ENCODE results near the gene FADS2. TPM values are rescaled to one million over a fixed set of nuclear protein-coding genes. Genes with fewer than 3 reads are reported as not detected.

Gene FADS2
- polyA plus RNA-seq, 2 of the 4 experiments (the other 2 are of a cell fraction) = 215 to 391 TPM

DNA sequence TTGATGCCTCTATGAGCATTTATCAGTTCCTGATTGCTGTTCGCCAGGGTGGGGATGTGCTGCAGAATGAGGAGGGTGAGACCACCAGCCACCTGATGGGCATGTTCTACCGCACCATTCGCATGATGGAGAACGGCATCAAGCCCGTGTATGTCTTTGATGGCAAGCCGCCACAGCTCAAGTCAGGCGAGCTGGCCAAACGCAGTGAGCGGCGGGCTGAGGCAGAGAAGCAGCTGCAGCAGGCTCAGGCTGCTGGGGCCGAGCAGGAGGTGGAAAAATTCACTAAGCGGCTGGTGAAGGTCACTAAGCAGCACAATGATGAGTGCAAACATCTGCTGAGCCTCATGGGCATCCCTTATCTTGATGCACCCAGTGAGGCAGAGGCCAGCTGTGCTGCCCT lies 32.6 kb upstream of the FADS2 start:
- WGBS (ENCODE audit: missing lambda C conversion rate) = 91% methylated on average over 12 of the region's 12 CpGs
- ATAC-seq (no peak), DNase-seq (ENCODE audit: low read depth in 1 of 2, low spot score in 1 of 2) (no peak), FAIRE-seq (no peak)
- no peaks in the 10 kb centered on the region for H3K9me3 ChIP-seq
- TF ChIP-seq NR3C1 (IDR thresholded peaks at IDR 0.05) (no peak), ZSCAN20 (CRISPR knock-in tag; IDR thresholded peaks at IDR 0.05) (no peak), RARB (CRISPR knock-in tag; IDR thresholded peaks at IDR 0.05) (no peak), MAZ (IDR thresholded peaks at IDR 0.05; ENCODE audit: borderline replicate concordance, low read depth, low read length) (no peak), RCOR1 (IDR thresholded peaks at IDR 0.05; ENCODE audit: low read depth, low read length) (no peak), RNF2 (IDR thresholded peaks at IDR 0.05; ENCODE audit: borderline replicate concordance, low read depth) (no peak)
- H3K4me3 ChIP-seq = no peak overlapping the region
- CTCF ChIA-PET = interaction anchor here (0.6 to 8.5 kb wide), 17 partner anchors 12 to 516 kb away, joined by 3 to 145 read pairs (median 14); partner anchors contain the start of genes FADS1 and FADS2
- H3K27ac ChIP-seq = no peak overlapping the region
- H3K4me1 ChIP-seq = peaks cover 33% of the 10 kb centered on the region
- no peak overlapping the region for H3K4me2 ChIP-seq
- POLR2A ChIA-PET = no interaction called here

- Histone ChIP-seq H3K9me3 (no peaks in the 10 kb centered on the region), H3K4me1 (peaks cover 37% of the 10 kb centered on the region), H3K27ac (no peak overlapping the region), H3K4me2 (no peak overlapping the region), H3K4me3 (no peak overlapping the region)
- CTCF ChIA-PET = interaction anchor here (0.9 to 8.5 kb wide), 32 partner anchors 8 to 582 kb away, joined by 3 to 145 read pairs (median 8); partner anchors contain the start of genes FADS1 and FADS2
- DNase-seq (ENCODE audit: low read depth in 1 of 2, low spot score in 1 of 2) (no peak), FAIRE-seq (no peak), ATAC-seq (no peak)
- TF ChIP-seq, protein P1, sequence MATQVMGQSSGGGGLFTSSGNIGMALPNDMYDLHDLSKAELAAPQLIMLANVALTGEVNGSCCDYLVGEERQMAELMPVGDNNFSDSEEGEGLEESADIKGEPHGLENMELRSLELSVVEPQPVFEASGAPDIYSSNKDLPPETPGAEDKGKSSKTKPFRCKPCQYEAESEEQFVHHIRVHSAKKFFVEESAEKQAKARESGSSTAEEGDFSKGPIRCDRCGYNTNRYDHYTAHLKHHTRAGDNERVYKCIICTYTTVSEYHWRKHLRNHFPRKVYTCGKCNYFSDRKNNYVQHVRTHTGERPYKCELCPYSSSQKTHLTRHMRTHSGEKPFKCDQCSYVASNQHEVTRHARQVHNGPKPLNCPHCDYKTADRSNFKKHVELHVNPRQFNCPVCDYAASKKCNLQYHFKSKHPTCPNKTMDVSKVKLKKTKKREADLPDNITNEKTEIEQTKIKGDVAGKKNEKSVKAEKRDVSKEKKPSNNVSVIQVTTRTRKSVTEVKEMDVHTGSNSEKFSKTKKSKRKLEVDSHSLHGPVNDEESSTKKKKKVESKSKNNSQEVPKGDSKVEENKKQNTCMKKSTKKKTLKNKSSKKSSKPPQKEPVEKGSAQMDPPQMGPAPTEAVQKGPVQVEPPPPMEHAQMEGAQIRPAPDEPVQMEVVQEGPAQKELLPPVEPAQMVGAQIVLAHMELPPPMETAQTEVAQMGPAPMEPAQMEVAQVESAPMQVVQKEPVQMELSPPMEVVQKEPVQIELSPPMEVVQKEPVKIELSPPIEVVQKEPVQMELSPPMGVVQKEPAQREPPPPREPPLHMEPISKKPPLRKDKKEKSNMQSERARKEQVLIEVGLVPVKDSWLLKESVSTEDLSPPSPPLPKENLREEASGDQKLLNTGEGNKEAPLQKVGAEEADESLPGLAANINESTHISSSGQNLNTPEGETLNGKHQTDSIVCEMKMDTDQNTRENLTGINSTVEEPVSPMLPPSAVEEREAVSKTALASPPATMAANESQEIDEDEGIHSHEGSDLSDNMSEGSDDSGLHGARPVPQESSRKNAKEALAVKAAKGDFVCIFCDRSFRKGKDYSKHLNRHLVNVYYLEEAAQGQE (IDR thresholded peaks at IDR 0.05) = no peak
- TF ChIP-seq NPAS2 (CRISPR knock-in tag; IDR thresholded peaks at IDR 0.05; ENCODE audit: borderline replicate concordance) = no peak
- no peak for TF ChIP-seq HOXB13 (CRISPR knock-in tag; IDR thresholded peaks at IDR 0.05; ENCODE audit: low read depth)
- TF ChIP-seq FOSL2 (IDR thresholded peaks at IDR 0.05) = no peak
- no peak for TF ChIP-seq FOSL2 (CRISPR knock-in tag; IDR thresholded peaks at IDR 0.05)
- no peak for TF ChIP-seq FOSB (CRISPR knock-in tag; IDR thresholded peaks at IDR 0.05)
- TF ChIP-seq RAD21 (conservative IDR thresholded peaks at IDR 0.05 in 1 of 2, IDR thresholded peaks at IDR 0.05 in 1 of 2) = no peak
- no peak for TF ChIP-seq POLR2A (IDR thresholded peaks at IDR 0.05; ENCODE audit: low read length)
- no peak for TF ChIP-seq GATA3 (IDR thresholded peaks at IDR 0.05; ENCODE audit: borderline replicate concordance)
- TF ChIP-seq RNF2 (IDR thresholded peaks at IDR 0.05; ENCODE audit: borderline replicate concordance, low read depth) = no peak
- no peak for TF ChIP-seq ZSCAN20 (CRISPR knock-in tag; IDR thresholded peaks at IDR 0.05)
- no peak for TF ChIP-seq TFCP2L1 (CRISPR knock-in tag; IDR thresholded peaks at IDR 0.05)
- TF ChIP-seq, protein P2, sequence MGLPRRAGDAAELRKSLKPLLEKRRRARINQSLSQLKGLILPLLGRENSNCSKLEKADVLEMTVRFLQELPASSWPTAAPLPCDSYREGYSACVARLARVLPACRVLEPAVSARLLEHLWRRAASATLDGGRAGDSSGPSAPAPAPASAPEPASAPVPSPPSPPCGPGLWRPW (IDR thresholded peaks at IDR 0.05) = no peak
- TF ChIP-seq, protein P3, sequence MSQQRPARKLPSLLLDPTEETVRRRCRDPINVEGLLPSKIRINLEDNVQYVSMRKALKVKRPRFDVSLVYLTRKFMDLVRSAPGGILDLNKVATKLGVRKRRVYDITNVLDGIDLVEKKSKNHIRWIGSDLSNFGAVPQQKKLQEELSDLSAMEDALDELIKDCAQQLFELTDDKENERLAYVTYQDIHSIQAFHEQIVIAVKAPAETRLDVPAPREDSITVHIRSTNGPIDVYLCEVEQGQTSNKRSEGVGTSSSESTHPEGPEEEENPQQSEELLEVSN (IDR thresholded peaks at IDR 0.05; ENCODE audit: borderline replicate concordance, low read depth) = no peak
- TF ChIP-seq NFE2L2 (conservative IDR thresholded peaks at IDR 0.05; ENCODE audit: low read length) = no peak
- TF ChIP-seq RARB (CRISPR knock-in tag; IDR thresholded peaks at IDR 0.05) = no peak
- no peak for TF ChIP-seq NR3C1 (IDR thresholded peaks at IDR 0.05)
- no peak for TF ChIP-seq ESRRA (IDR thresholded peaks at IDR 0.05; ENCODE audit: borderline replicate concordance, low read length)
- TF ChIP-seq ELK1 (IDR thresholded peaks at IDR 0.05; ENCODE audit: low read depth, low read length) = no peak
- no peak for TF ChIP-seq KDM5A (IDR thresholded peaks at IDR 0.05)
- POLR2A ChIA-PET = interaction anchor here (1.3 to 1.5 kb wide), 2 partner anchors 11 to 313 kb away, joined by 3 to 5 read pairs; no protein-coding TSS in a partner anchor
- 92% methylated on average over 18 of the region's 18 CpGs for WGBS (ENCODE audit: missing lambda C conversion rate)
These were observed 32.1 kb upstream of the FADS2 start for GRCh38 chr11:61795876-61796526.

All from A549 (cell line).